Lung (tissue), 12 donors: ENCODE results near the gene ST3GAL5. TPM values are rescaled to one million over a fixed set of nuclear protein-coding genes. Genes with fewer than 3 reads are reported as not detected.

Experiments
- ATAC-seq: fragments of 200-7000 bp; cut with Tn5 transposase; one replicate; pipeline ENCODE4 v1.9.1; 2020; ENCODE audit warnings: moderate number of reproducible peaks; ENCODE audit not compliant: insufficient read depth, low FRiP score
- DNase-seq, 3 donors: peaks; one replicate each; pipeline ENCODE4 v3.0.0-alpha.2; 2013 to 2017
- H3K27ac ChIP-seq, 2 donors: one replicate each; pipeline ENCODE4 v1.5.1; 2013; ENCODE audit warnings: mild to moderate bottlenecking in 2 of 2, moderate library complexity in 2 of 2, control low read depth in 1 of 2, inconsistent platforms in 1 of 2, low read depth in 1 of 2, low read length in 1 of 2
- H3K27me3 ChIP-seq, 3 donors: one replicate each; pipeline ENCODE4 v1.5.1; 2013; ENCODE audit warnings: low read length in 2 of 3; ENCODE audit not compliant: control insufficient read depth in 3 of 3, insufficient read depth in 3 of 3
- H3K36me3 ChIP-seq, 4 donors: one replicate each; pipeline ENCODE4 v1.5.1; 2013; ENCODE audit warnings: low read length in 4 of 4, mild to moderate bottlenecking in 1 of 4, moderate library complexity in 1 of 4; ENCODE audit not compliant: control insufficient read depth in 4 of 4, insufficient read depth in 4 of 4
- H3K4me1 ChIP-seq, 5 donors: one replicate each; pipeline ENCODE4 v1.5.1; 2013; ENCODE audit warnings: low read length in 5 of 5, mild to moderate bottlenecking in 2 of 5, moderate library complexity in 1 of 5; ENCODE audit not compliant: control insufficient read depth in 5 of 5, insufficient read depth in 5 of 5
- H3K4me3 ChIP-seq: one replicate; pipeline ENCODE4 v1.5.1; 2013; ENCODE audit warnings: mild to moderate bottlenecking, control low read depth, moderate library complexity
- H3K9ac ChIP-seq, 2 donors: one replicate each; pipeline ENCODE4 v1.5.1; 2013; ENCODE audit warnings: low read length in 2 of 2, control low read depth in 1 of 2; ENCODE audit not compliant: insufficient read depth in 1 of 2
- H3K9me3 ChIP-seq, 4 donors: one replicate each; pipeline ENCODE4 v1.5.1; 2013; ENCODE audit warnings: low read length in 3 of 4, mild to moderate bottlenecking in 1 of 4, moderate library complexity in 1 of 4; ENCODE audit not compliant: control insufficient read depth in 4 of 4, insufficient read depth in 3 of 4
- WGBS, 2 donors: extraction: QIAGEN DNeasy Blood & Tissue Kit; methylation state at CpG; one replicate each; pipeline ENCODE4 v1.1.7; 2013; 5-methylcytosine and 5-hydroxymethylcytosine counted together
- polyA plus RNA-seq, 2 donors: library from polyadenylated mRNA; stranded (reverse); fragments of 200-250 nt; gene quantifications; one replicate each; pipeline ENCODE4 v1.2.1, GENCODE V29; 2013
- total RNA-seq, 2 donors: library from RNA; depleted of rRNA in 1 of 2; stranded (reverse); fragments of >200 nt in 1 of 2; gene quantifications; one replicate each; pipeline ENCODE4 v1.2.1, GENCODE V29; 2014 to 2021
- TF ChIP-seq, protein P1 (sequence below): IDR thresholded peaks from 2 replicates; pipeline ENCODE4 v1.5.1; 2012; ENCODE audit warnings: mild to moderate bottlenecking; ENCODE audit errors: control extremely low read depth, extremely low read depth
- donor health status: control.
- donor health status: control.
- donor health status: Bipolar disorder and iron deficiency.
- donor health status: healthy.
- donor health status: DM: yes; HTN: yes; CAD: no.

Gene ST3GAL5
- total and polyA plus RNA-seq, 4 donors, result 31.1 to 149 (median 64.4) TPM

DNA sequence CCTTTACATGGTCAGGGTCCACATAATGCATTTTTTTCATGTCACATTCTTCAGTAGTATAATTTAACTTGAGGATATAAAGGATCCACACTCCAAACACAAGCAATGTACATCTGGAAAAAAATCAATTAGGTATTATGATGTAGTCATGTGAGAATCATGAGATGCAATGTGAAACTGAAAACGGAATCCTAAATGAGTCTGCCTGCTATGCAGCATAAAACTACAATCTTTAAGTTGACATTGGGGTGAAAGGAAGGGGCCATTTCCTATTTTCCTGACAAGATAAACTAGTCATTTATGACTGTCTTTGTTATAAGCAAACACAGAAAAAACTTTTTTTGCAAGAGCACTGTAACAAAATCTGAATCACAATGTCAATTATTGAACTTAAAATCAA, 27.6 kb downstream of the ST3GAL5 start:
- H3K36me3 ChIP-seq, result peaks cover 0 to 10% (median 0%) of the 10 kb centered on the region in 4 donors
- DNase-seq (peak in 2 of 3 donors; percentile 50 to 55), ATAC-seq (no peak)
- H3K4me1 ChIP-seq, result peaks cover 0 to 4% (median 0%) of the 10 kb centered on the region in 5 donors
- H3K27ac ChIP-seq, result no peak overlapping the region
- H3K27me3 ChIP-seq, result no peaks in the 10 kb centered on the region
- 24 to 34% methylated on average over 1 of the region's 1 CpG for WGBS, 2 donors
- no peak overlapping the region for H3K4me3 ChIP-seq
- no peak overlapping the region for H3K9ac ChIP-seq
- no peaks in the 10 kb centered on the region for H3K9me3 ChIP-seq
- TF ChIP-seq, protein P1, sequence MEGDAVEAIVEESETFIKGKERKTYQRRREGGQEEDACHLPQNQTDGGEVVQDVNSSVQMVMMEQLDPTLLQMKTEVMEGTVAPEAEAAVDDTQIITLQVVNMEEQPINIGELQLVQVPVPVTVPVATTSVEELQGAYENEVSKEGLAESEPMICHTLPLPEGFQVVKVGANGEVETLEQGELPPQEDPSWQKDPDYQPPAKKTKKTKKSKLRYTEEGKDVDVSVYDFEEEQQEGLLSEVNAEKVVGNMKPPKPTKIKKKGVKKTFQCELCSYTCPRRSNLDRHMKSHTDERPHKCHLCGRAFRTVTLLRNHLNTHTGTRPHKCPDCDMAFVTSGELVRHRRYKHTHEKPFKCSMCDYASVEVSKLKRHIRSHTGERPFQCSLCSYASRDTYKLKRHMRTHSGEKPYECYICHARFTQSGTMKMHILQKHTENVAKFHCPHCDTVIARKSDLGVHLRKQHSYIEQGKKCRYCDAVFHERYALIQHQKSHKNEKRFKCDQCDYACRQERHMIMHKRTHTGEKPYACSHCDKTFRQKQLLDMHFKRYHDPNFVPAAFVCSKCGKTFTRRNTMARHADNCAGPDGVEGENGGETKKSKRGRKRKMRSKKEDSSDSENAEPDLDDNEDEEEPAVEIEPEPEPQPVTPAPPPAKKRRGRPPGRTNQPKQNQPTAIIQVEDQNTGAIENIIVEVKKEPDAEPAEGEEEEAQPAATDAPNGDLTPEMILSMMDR, result no peak

DNA sequence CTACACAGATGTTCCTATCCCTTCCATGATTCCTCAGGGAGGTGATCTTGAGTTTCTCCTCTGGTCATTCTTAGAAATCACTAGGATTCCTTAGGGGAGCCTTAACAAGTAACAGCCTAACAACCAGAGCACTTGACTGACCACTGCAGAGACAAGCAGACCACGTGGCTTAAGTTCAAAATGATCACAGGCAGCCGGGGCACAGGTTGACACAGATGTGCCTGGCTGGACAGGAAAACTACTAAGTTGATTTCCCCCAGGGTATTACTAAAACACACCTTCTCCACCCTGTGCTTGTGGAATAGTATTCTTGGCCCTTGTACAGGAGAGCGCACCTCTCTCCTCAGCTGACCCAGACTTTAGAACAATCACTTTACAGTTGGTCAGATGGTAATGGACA, 29.9 kb downstream of the ST3GAL5 start:
- Histone ChIP-seq H3K9ac (no peak overlapping the region), H3K4me1 (peaks cover 0 to 4% (median 0%) of the 10 kb centered on the region in 5 donors), H3K9me3 (no peaks in the 10 kb centered on the region), H3K36me3 (peaks cover 0 to 10% (median 0%) of the 10 kb centered on the region in 4 donors), H3K27me3 (no peaks in the 10 kb centered on the region), H3K4me3 (no peak overlapping the region), H3K27ac (no peak overlapping the region)
- DNase-seq, result no peak
- 78 to 86% methylated on average over 3 of the region's 3 CpGs for WGBS, 2 donors
- no peak for ATAC-seq
- TF ChIP-seq, protein P1, result no peak

DNA sequence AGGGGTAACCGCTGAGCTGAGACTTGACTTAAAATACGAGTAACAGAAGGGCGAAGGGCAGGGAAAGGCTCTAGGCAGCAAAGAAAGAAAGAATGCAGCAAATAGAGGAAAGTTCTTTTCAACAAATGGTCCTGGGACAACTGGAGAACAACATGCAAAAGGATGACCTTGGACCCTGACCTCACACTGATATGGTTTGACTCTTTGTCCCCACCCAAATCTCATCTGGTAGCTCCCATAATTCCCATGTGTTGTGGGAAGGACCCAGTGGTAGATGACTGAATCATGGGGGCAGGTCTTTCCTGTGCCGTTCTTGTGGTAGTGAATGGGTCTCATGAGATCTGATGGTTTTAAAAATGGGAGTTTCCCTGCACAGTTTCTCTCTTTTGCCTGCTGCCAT, 33.9 kb downstream of the ST3GAL5 start:
- Histone ChIP-seq H3K36me3 (peaks cover 0 to 15% (median 0%) of the 10 kb centered on the region in 4 donors), H3K4me1 (peaks cover 0 to 6% (median 0%) of the 10 kb centered on the region in 5 donors), H3K27me3 (no peaks in the 10 kb centered on the region), H3K27ac (no peak overlapping the region), H3K9me3 (no peaks in the 10 kb centered on the region), H3K4me3 (no peak overlapping the region), H3K9ac (no peak overlapping the region)
- no peak for DNase-seq
- ATAC-seq, result no peak
- TF ChIP-seq, protein P1, result no peak
- 96% methylated on average over 4 of the region's 4 CpGs for WGBS, 2 donors

DNA sequence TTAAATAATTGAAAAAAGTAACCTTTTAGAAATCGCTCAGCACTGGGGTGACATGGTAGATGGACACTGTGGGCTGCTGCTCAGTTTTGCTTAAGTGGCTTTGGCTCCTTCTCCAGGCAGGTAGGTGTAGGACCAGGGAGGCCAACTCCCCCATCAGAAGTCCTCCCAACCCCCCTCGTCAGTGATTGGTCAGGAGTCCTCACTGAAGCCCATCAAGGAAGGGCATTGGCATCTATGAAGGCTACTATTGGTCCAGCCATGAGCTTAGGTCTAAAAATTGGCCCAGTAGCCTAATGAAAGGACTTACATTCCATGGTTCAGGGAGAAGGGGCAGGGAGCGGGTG, 34.7 kb downstream of the ST3GAL5 start:
- ATAC-seq, result no peak
- no peak overlapping the region for H3K9ac ChIP-seq

More for the DNA sequence above, 34.7 kb downstream of the ST3GAL5 start:
- Histone ChIP-seq H3K27me3 (no peaks in the 10 kb centered on the region), H3K36me3 (peaks cover 0 to 12% (median 0%) of the 10 kb centered on the region in 4 donors), H3K27ac (peak overlapping the region in 1 of 2 donors; percentile 87), H3K4me3 (no peak overlapping the region), H3K9me3 (no peaks in the 10 kb centered on the region), H3K4me1 (peaks cover 0 to 6% (median 0%) of the 10 kb centered on the region in 5 donors)
- 66 to 71% methylated on average over 3 of the region's 3 CpGs for WGBS, 2 donors
- TF ChIP-seq, protein P1, result no peak
- DNase-seq, result no peak
